ENCODE data around the gene DES.

Gene DES

GRCh38 chr2:219441451-219442255 lies 23.5 kb downstream of the DES start:
- DNase-seq, result no peak

- no peak for DNase-seq
Observed at GRCh38 chr2:219442256-219443015, 24.3 kb downstream of the DES start.

- no peak for DNase-seq
Observed at GRCh38 chr2:219443016-219443696, 25.0 kb downstream of the DES start.

- DNase-seq, result no peak
Observed at GRCh38 chr2:219443697-219444023, 25.5 kb downstream of the DES start.

GRCh38 chr2:219444566-219445091 lies 26.5 kb downstream of the DES start:
- no peak for DNase-seq

- DNase-seq, result no peak
Observed at GRCh38 chr2:219445220-219445640, 27.1 kb downstream of the DES start.

GRCh38 chr2:219446101-219446504 lies 27.9 kb downstream of the DES start:
- no peak for DNase-seq

GRCh38 chr2:219446689-219447088 lies 28.5 kb downstream of the DES start:
- DNase-seq, result no peak

- no peak for DNase-seq
Observed at GRCh38 chr2:219447242-219448098, 29.3 kb downstream of the DES start.

- no peak for DNase-seq
Observed at GRCh38 chr2:219448099-219448775, 30.1 kb downstream of the DES start.

GRCh38 chr2:219448776-219449341 lies 30.7 kb downstream of the DES start:
- no peak for DNase-seq

GRCh38 chr2:219449609-219450008 lies 31.4 kb downstream of the DES start:
- DNase-seq, result no peak

GRCh38 chr2:219451661-219452360 lies 33.6 kb downstream of the DES start:
- no peak for DNase-seq

GRCh38 chr2:219452361-219453317 lies 34.5 kb downstream of the DES start:
- DNase-seq, result no peak

GRCh38 chr2:219453671-219454590 lies 35.8 kb downstream of the DES start:
- DNase-seq, result no peak

- no peak for DNase-seq
Observed at GRCh38 chr2:219455581-219455980, 37.4 kb downstream of the DES start.

GRCh38 chr2:219457784-219458369 lies 39.7 kb downstream of the DES start:
- no peak for DNase-seq

- DNase-seq, result no peak
Observed at GRCh38 chr2:219458996-219459395, 40.8 kb downstream of the DES start.

Measured in SIG-M5 (cell line).